Right atrium auricular region (tissue), 2 donors: Measurements from ENCODE around the gene SPAG6. TPM values are rescaled to one million over a fixed set of nuclear protein-coding genes. Genes with fewer than 3 reads are reported as not detected.

Experiments
- DNase-seq: peaks from one replicate; pipeline ENCODE4 v3.0.0-alpha.2; 2019; ENCODE audit warnings: low spot score
- H3K27ac ChIP-seq, 2 donors: fragments of 200-600 bp; sonication (generic); 1 replicate in 1 of 2; 2 replicates in 1 of 2; pipeline ENCODE4 v1.5.1; 2016 to 2019
- H3K27me3 ChIP-seq, 2 donors: fragments of 200-600 bp; sonication (generic); one replicate each; pipeline versions ENCODE4 v1.5.1 to v1.6.0; 2017 to 2019
- H3K36me3 ChIP-seq: fragments of 200-600 bp; sonication (generic); one replicate; pipeline ENCODE4 v1.5.1; 2016
- H3K4me1 ChIP-seq, 2 donors: fragments of 200-600 bp; sonication (generic); one replicate each; pipeline versions ENCODE4 v1.5.1 to v1.6.0; 2017 to 2019
- H3K4me3 ChIP-seq, 2 donors: fragments of 200-600 bp; sonication (generic); 1 replicate in 1 of 2; 2 replicates in 1 of 2; pipeline ENCODE4 v1.5.1; 2017 to 2019; ENCODE audit warnings: mild to moderate bottlenecking in 1 of 2, moderate library complexity in 1 of 2
- H3K9me3 ChIP-seq, 2 donors: fragments of 200-600 bp; sonication (generic); one replicate each; pipeline ENCODE4 v1.5.1; 2019
- CTCF ChIP-seq, 2 donors: fragments of 200-600 bp; sonication (generic); IDR thresholded peaks; one replicate each; pipeline ENCODE4 v1.5.1; 2019; ENCODE audit warnings: antibody characterized with exemption in 2 of 2
- total RNA-seq, 2 donors: library from RNA; depleted of rRNA; stranded (reverse); fragments of >200 nt; gene quantifications; one replicate each; pipeline ENCODE4 v1.1.0, GENCODE V29; 2016

SPAG6 gene
- total RNA-seq, 2 donors from 2014 or later: not detected

- Histone ChIP-seq H3K4me3 (peak overlapping the region; percentile 22 to 54), H3K4me1 (peaks cover 0 to 39% of the 10 kb centered on the region in 2 donors), H3K27ac (no peak overlapping the region), H3K36me3 (peaks cover under 1% of the 10 kb centered on the region), H3K27me3 (peaks cover 43 to 52% of the 10 kb centered on the region in 2 donors), H3K9me3 (no peaks in the 10 kb centered on the region)
- no peak for DNase-seq
- TF ChIP-seq CTCF (IDR thresholded peaks at IDR 0.05): peak in 1 of 2 donors; percentile 32
Measured at GRCh38 chr10:22335173-22335933, 9.9 kb upstream of the SPAG6 start.

- H3K27ac ChIP-seq: no peak overlapping the region
- DNase-seq: no peak
- no peaks in the 10 kb centered on the region for H3K36me3 ChIP-seq
- TF ChIP-seq CTCF (IDR thresholded peaks at IDR 0.05): no peak
- H3K27me3 ChIP-seq: peaks cover 55 to 68% of the 10 kb centered on the region in 2 donors
- H3K9me3 ChIP-seq: no peaks in the 10 kb centered on the region
- no peak overlapping the region for H3K4me3 ChIP-seq
- H3K4me1 ChIP-seq: peaks cover 0 to 46% of the 10 kb centered on the region in 2 donors
Measured at GRCh38 chr10:22338185-22338900, 7.0 kb upstream of the SPAG6 start.

GRCh38 chr10:22338931-22339330 lies 6.4 kb upstream of the SPAG6 start:
- no peak overlapping the region for H3K4me3 ChIP-seq
- peaks cover 61 to 70% of the 10 kb centered on the region in 2 donors for H3K27me3 ChIP-seq
- no peak for TF ChIP-seq CTCF (IDR thresholded peaks at IDR 0.05)
- no peaks in the 10 kb centered on the region for H3K36me3 ChIP-seq
- H3K9me3 ChIP-seq: no peaks in the 10 kb centered on the region
- no peak overlapping the region for H3K27ac ChIP-seq
- no peak for DNase-seq
- H3K4me1 ChIP-seq: peaks cover 0 to 46% of the 10 kb centered on the region in 2 donors

GRCh38 chr10:22339761-22340328 lies 5.5 kb upstream of the SPAG6 start:
- no peaks in the 10 kb centered on the region for H3K9me3 ChIP-seq
- no peak for TF ChIP-seq CTCF (IDR thresholded peaks at IDR 0.05)
- H3K4me1 ChIP-seq: peaks cover 0 to 37% of the 10 kb centered on the region in 2 donors
- no peak for DNase-seq
- H3K27me3 ChIP-seq: peaks cover 65 to 71% of the 10 kb centered on the region in 2 donors
- peak overlapping the region; percentile 92 to 93 for H3K27ac ChIP-seq
- peak overlapping the region; percentile 85 to 86 for H3K4me3 ChIP-seq
- no peaks in the 10 kb centered on the region for H3K36me3 ChIP-seq

GRCh38 chr10:22340329-22341189 lies 4.7 kb upstream of the SPAG6 start:
- Histone ChIP-seq H3K9me3 (no peaks in the 10 kb centered on the region), H3K4me1 (peaks cover 0 to 37% of the 10 kb centered on the region in 2 donors), H3K27me3 (peaks cover 65 to 71% of the 10 kb centered on the region in 2 donors), H3K4me3 (peak overlapping the region; percentile 85 to 86), H3K36me3 (no peaks in the 10 kb centered on the region), H3K27ac (peak overlapping the region; percentile 92 to 93)
- no peak for TF ChIP-seq CTCF (IDR thresholded peaks at IDR 0.05)
- DNase-seq: peak; percentile 72
